Naive thymus-derived CD8-positive, alpha-beta T cell (primary cell): ENCODE results near the gene GPATCH8. TPM values are rescaled to one million over a fixed set of nuclear protein-coding genes. Genes with fewer than 3 reads are reported as not detected.
"Not testable (repeated sequence)": the region's sequence is repeated elsewhere in the genome, so short reads cannot be mapped to it uniquely, and the experiment has no call there.

Experiments used
- ATAC-seq, 2 donors: fragments of 150-1000 bp; cut with Tn5 transposase in 1 of 2; sonication (Bioruptor Pico), chemical (Tn5 transposase) in 1 of 2; 1 replicate in 1 of 2; 2 replicates in 1 of 2; pipeline ENCODE4 v1.10.0; 2021; ENCODE audit warnings: mild to moderate bottlenecking in 2 of 2, moderate library complexity in 2 of 2
- POLR2A ChIA-PET: fragments of 350-600 bp; sonication (Branson Sonifier 250); formaldehyde crosslinking; loops from one replicate; lab custom pipeline; 2021; ENCODE audit warnings: antibody characterized with exemption; lab: Charles Lee
- DNase-seq, 10 donors: peaks; one replicate each; pipeline versions ENCODE4 v3.0.0 to v3.0.0-alpha.2; 2020 to 2022
- H3K27ac Mint-ChIP-seq, 10 donors: one replicate each; pipeline ENCODE4 v1.8.0; 2020 to 2022; ENCODE audit warnings: mild to moderate bottlenecking in 10 of 10, mixed read lengths in 10 of 10, moderate library complexity in 4 of 10, inconsistent platforms in 1 of 10
- H3K27me3 Mint-ChIP-seq, 5 donors: one replicate each; pipeline ENCODE4 v1.8.0; 2021 to 2022; ENCODE audit warnings: mixed read lengths in 5 of 5
- H3K36me3 Mint-ChIP-seq, 3 donors: one replicate each; pipeline ENCODE4 v1.8.0; 2020 to 2022; ENCODE audit warnings: mixed read lengths in 3 of 3, mild to moderate bottlenecking in 2 of 3, inconsistent platforms in 1 of 3
- H3K4me1 Mint-ChIP-seq, 4 donors: one replicate each; pipeline ENCODE4 v1.8.0; 2021 to 2022; ENCODE audit warnings: mixed read lengths in 4 of 4
- H3K4me3 Mint-ChIP-seq, 10 donors: one replicate each; pipeline ENCODE4 v1.8.0; 2020 to 2022; ENCODE audit warnings: mild to moderate bottlenecking in 10 of 10, mixed read lengths in 10 of 10, moderate library complexity in 6 of 10, inconsistent platforms in 1 of 10
- H3K9me3 Mint-ChIP-seq, 9 donors: one replicate each; pipeline ENCODE4 v1.8.0; 2020 to 2022; ENCODE audit warnings: mixed read lengths in 9 of 9, mild to moderate bottlenecking in 3 of 9, inconsistent platforms in 1 of 9, moderate library complexity in 1 of 9
- polyA plus RNA-seq, 3 donors: library from polyadenylated mRNA; unstranded; fragments of 300-500 nt; fragmentation: Illumina TruSeq; gene quantifications; one replicate each; pipeline ENCODE4 v1.2.3, GENCODE V29; 2021
- total RNA-seq, 8 experiments: library from RNA in 2 of 8; stranded (reverse) in 2 of 8; gene quantifications; one replicate each; pipeline ENCODE4 v1.2.3 and lab custom pipeline; 2021 to 2026

GPATCH8 gene
- total and polyA plus RNA-seq, 5 experiments from 2014 or later: 32.9 to 94.8 (median 61.4) TPM

DNA sequence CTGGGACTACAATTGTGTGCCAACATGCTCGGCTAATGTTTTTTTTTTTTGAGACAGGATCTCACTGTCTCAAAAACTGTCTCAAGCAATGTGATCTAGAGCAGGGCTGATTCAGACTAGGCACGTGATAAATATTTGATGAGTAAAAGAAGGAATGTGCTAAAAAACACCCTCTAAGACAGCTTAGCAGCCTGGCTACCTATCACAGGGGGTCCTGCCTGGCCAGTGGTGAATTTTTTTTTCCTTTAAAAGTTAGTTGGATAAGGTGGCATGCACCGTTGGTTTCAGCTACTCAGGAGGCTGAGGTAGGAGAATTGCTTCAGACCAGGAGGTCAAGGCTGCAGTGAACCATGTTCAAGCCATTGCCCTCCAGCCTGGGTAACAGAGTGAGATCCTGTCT lies 14.8 kb upstream of the GPATCH8 start:
- no peaks in the 10 kb centered on the region for H3K36me3 Mint-ChIP-seq
- POLR2A ChIA-PET: no interaction called here
- DNase-seq (no peak), ATAC-seq (no peak)
- no peaks in the 10 kb centered on the region for H3K9me3 Mint-ChIP-seq
- H3K27me3 Mint-ChIP-seq: peaks cover 7 to 21% (median 18%) of the 10 kb centered on the region in 5 donors
- no peak overlapping the region for H3K4me3 Mint-ChIP-seq
- no peaks in the 10 kb centered on the region for H3K4me1 Mint-ChIP-seq
- no peak overlapping the region for H3K27ac Mint-ChIP-seq

DNA sequence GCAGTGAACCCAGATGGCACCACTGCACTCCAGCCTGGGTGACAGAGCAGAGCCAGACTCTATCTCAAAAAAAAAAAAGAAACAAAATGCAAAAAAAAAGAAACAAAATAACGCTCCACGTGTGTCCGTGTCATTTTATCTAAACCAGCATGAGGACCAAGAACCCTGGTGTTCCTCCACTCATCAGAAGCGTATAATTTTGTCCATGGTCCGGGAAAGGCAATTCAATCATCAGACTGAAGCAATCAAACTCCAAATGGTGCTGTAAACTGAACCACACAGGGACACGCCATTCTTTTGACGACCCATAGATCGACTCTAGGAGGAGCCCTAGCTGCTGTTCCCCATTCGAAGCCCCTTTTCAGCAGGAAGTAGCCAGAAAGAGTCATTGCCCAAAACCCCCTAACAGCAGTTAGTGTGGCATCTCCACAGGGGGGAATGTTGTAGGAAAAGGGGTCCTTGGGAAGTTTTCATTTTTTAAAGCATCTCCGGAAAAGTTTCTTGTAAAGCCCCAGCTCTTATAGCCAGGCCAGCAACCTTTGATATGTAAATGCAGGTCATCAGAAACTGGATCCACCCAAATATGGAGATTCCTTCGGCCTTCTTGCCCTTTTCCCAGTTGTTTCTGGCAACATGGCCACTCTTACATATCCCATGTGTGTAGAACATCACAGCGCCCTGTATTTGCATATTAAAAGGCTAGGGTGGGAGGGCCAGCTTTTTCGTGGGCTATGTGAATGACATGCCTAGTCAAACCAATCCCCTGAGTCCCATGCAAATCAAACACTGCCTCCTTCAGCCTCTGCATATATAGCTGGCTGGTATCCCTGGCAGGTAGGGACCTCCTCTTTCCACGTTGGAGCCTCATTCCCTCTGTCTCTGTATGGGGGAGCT lies 8.3 kb upstream of the GPATCH8 start:
- POLR2A ChIA-PET: interaction anchor here (0.7 kb wide), 1 partner anchor 174 kb away, joined by 6 read pairs; no protein-coding TSS in a partner anchor

DNA sequence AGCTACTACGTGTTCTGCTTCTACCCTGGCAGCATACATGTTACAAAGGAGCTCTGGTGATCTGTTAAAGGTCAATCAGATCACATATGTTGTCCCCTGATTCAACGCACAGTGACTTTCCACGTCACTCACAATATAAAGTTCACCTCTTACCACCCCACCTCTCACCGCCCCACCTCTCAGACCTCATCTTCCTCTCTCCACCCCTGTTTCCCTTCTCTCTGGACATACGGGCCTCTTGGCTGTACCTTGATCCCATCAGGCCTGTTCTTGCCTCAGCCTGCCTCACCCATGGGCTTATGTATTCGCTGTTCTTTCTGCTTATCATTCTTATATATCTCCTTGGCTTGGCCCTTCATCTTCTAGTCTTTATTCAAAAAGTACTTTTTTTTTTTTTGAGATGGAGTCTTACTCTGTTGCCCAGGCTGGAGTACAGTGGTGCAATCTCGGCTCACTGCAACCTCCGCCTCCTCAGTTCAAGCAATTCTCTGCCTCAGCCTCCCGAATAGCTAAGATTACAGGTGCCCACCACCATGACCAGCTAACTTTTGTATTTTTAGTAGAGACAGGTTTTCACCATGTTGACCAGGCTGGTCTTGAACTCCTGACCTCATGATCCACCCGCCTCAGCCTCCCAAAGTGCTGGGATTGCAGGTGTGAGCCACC lies 3.9 kb upstream of the GPATCH8 start:
- H3K27me3 Mint-ChIP-seq: peaks cover 3 to 11% (median 6%) of the 10 kb centered on the region in 5 donors

More for the DNA sequence above, 8.3 kb upstream of the GPATCH8 start:
- DNase-seq, H3K9me3 Mint-ChIP-seq, H3K4me3 Mint-ChIP-seq, H3K36me3 Mint-ChIP-seq, H3K4me1 Mint-ChIP-seq, ATAC-seq: not testable (repeated sequence)
- Mint-ChIP-seq H3K27ac (peak overlapping the region in 1 of 10 donors; percentile 84), H3K27me3 (peaks cover 0 to 11% (median 5%) of the 10 kb centered on the region in 5 donors)

DNA sequence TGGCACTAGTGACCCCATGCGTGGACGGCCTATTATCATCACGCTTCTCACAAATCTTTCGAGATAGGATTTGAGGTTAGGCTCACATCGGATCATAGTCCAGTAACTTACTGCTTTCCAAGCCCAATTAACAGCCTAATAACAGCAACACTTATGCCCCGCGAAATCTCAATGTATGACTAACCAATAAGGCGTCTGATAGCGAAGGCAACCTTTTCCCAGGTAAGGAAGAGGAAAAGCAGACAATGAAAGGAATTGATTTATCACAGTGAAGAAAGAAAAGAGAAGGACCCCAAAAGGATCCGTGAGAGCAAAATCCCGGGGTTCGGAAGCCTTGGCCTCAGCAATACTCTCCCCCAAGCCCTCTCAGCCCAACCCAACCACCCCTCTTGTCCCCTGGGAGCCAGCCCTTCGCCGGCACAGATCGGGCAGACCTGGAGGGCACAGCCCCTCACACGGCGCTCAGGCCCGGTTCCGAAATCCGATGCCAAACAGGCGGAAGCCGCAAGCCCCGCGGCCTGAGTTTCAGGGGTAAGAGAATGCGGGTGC lies 534 bp downstream of the GPATCH8 start:
- peaks cover 0 to 2% (median 0%) of the 10 kb centered on the region in 9 donors for H3K9me3 Mint-ChIP-seq
- H3K36me3 Mint-ChIP-seq: peaks cover 0 to 9% (median 1%) of the 10 kb centered on the region in 3 donors
- peak overlapping the region; percentile 93 to 98 (median 97) for H3K4me3 Mint-ChIP-seq
- DNase-seq (no peak), ATAC-seq (peak in 1 of 2 donors; percentile 24)
- peaks cover 19 to 58% (median 49%) of the 10 kb centered on the region in 4 donors for H3K4me1 Mint-ChIP-seq
- H3K27me3 Mint-ChIP-seq: peaks cover 3 to 7% (median 3%) of the 10 kb centered on the region in 5 donors
- POLR2A ChIA-PET: interaction anchor here (0.6 to 1.4 kb wide), 8 partner anchors 7 to 1569 kb away, joined by 3 to 7 read pairs (median 4); partner anchors contain the start of genes ATXN7L3, EFTUD2 and LSM12
- H3K27ac Mint-ChIP-seq: peak overlapping the region; percentile 95 to 99 (median 97)

More for the DNA sequence above, 3.9 kb upstream of the GPATCH8 start:
- POLR2A ChIA-PET, H3K36me3 Mint-ChIP-seq, ATAC-seq, H3K4me3 Mint-ChIP-seq, DNase-seq, H3K9me3 Mint-ChIP-seq: not testable (repeated sequence)
- Mint-ChIP-seq H3K4me1 (peaks cover 4 to 19% (median 12%) of the 10 kb centered on the region in 4 donors), H3K27ac (peak overlapping the region in 2 of 10 donors; percentile 45 to 69)

DNA sequence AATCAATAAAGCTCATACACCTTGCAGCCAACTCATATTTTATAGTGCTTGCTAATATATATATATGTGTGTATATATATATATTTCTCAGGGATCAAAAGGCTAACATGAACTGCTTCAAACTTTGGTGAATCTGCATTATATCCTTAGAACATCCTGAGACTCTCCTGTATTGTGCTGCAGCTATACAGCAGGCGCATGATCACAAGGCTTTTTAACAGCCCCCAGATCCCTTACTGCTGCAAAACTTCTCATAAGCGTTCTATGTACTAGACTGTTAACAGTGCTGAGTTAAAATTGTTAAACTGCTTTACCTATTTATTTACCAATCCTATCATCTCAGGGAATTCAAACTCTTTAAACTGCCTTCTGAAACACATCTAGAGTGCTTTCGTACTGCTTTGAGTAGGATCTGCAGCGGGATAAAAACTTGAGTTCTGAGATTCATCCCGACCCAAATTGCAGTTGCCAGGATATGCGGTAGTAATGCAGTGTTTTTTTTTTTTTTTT lies 1.3 kb downstream of the GPATCH8 start:
- POLR2A ChIA-PET: interaction anchor here (0.7 kb wide), 1 partner anchor 1569 kb away, joined by 7 read pairs; no protein-coding TSS in a partner anchor
- peak overlapping the region; percentile 95 to 99 (median 97) for H3K27ac Mint-ChIP-seq

DNA sequence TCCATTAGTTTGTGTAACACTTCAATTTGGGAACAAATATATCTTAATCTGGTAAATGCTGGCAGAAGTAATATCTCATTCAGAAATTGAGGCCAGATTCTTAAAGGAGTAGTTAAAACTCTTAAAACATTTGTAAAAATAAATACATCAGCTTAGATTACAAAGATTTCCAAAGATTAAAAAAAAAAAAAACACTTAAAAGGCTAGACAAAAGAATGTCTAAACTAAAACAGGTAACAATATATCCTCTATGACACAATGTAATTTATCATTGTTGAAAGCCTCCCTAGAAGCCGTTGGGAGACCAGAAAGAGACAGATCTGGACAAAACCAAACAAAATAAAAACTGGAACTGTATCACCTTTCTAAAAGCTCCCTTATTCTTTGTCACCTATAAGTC lies 3.5 kb downstream of the GPATCH8 start:
- peak overlapping the region in 1 of 10 donors; percentile 13 for H3K27ac Mint-ChIP-seq
- H3K9me3 Mint-ChIP-seq: no peaks in the 10 kb centered on the region
- no peaks in the 10 kb centered on the region for H3K27me3 Mint-ChIP-seq
- no peak for DNase-seq
- H3K36me3 Mint-ChIP-seq: peaks cover 0 to 9% (median 0%) of the 10 kb centered on the region in 3 donors
- H3K4me3 Mint-ChIP-seq: peak overlapping the region in 7 of 10 donors; percentile 8 to 98 (median 33)
- ATAC-seq: no peak
- POLR2A ChIA-PET: no interaction called here
- peaks cover 21 to 82% (median 73%) of the 10 kb centered on the region in 4 donors for H3K4me1 Mint-ChIP-seq

More for the DNA sequence above, 1.3 kb downstream of the GPATCH8 start:
- Mint-ChIP-seq H3K4me1 (peaks cover 19 to 64% (median 54%) of the 10 kb centered on the region in 4 donors), H3K36me3 (peaks cover 0 to 9% (median under 1%) of the 10 kb centered on the region in 3 donors), H3K4me3 (peak overlapping the region; percentile 93 to 98 (median 97)), H3K9me3 (peaks cover 0 to 2% (median 0%) of the 10 kb centered on the region in 9 donors), H3K27me3 (peaks cover 1 to 7% (median 2%) of the 10 kb centered on the region in 5 donors)
- ATAC-seq (no peak), DNase-seq (no peak)

DNA sequence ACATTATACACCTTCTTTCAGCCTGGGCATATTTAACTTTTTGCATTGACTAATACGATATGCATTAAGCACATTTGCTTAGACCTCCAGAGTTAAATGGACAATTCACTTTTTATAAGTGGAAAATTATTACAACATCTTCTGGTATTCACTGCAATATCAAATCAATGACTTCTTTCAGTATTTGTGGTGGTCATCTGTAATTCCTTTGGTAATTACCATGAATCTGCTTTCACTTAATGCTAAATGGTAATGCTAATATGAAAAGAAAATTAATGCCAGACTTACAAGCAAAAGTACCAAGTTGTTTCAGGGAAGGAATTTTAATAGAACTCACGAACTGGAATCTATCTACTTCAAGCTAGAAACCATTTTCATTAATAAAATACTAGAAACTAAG lies 6.4 kb downstream of the GPATCH8 start:
- ATAC-seq: no peak
- POLR2A ChIA-PET: no interaction called here
- no peaks in the 10 kb centered on the region for H3K9me3 Mint-ChIP-seq
- peaks cover 22 to 82% (median 78%) of the 10 kb centered on the region in 4 donors for H3K4me1 Mint-ChIP-seq
- no peak for DNase-seq
- H3K36me3 Mint-ChIP-seq: peaks cover 0 to 13% (median 2%) of the 10 kb centered on the region in 3 donors
- H3K4me3 Mint-ChIP-seq: no peak overlapping the region
- H3K27ac Mint-ChIP-seq: peak overlapping the region in 1 of 10 donors; percentile 34
- no peaks in the 10 kb centered on the region for H3K27me3 Mint-ChIP-seq

DNA sequence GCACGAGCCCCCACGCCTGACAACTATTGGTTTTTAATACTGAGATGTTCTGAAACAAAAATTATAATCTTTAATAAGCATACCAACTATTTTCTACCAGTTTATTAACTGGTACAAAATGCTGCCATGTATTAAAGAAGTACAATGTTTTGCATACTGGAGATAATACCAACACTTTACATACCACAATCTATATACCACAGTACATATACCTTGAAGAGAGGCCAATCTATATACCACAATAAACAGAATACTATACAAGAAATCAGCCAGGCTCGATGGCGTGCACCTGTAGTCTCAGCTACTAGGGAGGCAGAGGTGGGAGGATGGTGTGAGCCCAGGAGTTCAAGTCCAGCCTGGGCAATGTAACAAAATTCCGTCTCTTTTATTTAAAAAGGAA lies 9.9 kb downstream of the GPATCH8 start:
- H3K27me3 Mint-ChIP-seq: no peaks in the 10 kb centered on the region
- DNase-seq: no peak
- H3K36me3 Mint-ChIP-seq: peaks cover 0 to 28% (median 5%) of the 10 kb centered on the region in 3 donors
- POLR2A ChIA-PET: no interaction called here
- peak overlapping the region in 1 of 10 donors; percentile 15 for H3K27ac Mint-ChIP-seq
- ATAC-seq: no peak
- H3K9me3 Mint-ChIP-seq: no peaks in the 10 kb centered on the region
- H3K4me3 Mint-ChIP-seq: no peak overlapping the region
- H3K4me1 Mint-ChIP-seq: peaks cover 17 to 71% (median 68%) of the 10 kb centered on the region in 4 donors

DNA sequence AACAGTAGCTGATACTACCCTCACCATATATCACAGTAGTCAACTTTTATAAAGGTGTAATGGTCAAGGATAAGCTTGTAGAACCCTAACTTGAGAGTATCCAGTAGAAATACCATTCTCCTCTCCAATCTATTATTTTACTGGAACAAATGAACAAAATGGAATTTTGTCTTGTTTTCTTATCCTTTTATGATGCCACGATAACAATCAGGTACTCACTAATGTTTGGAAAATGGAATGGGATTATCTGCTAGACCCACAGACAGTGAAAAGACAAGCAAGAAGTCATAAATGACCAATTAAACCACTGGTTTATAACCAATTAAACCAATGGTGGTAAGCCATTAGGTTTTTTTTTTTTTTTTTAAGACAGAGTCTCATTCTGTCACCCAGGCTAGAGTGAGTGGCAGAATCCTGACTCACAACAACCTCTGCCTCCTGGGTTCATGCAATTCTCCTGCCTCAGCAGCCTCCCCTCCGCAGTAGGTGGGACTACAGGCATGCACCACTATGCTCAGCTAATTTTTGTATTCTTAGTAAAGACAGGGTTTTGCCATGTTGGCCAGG lies 10.4 kb downstream of the GPATCH8 start:
- DNase-seq (no peak), ATAC-seq (no peak)
- H3K4me1 Mint-ChIP-seq: peaks cover 15 to 66% (median 62%) of the 10 kb centered on the region in 4 donors
- POLR2A ChIA-PET: no interaction called here
- no peaks in the 10 kb centered on the region for H3K9me3 Mint-ChIP-seq
- H3K36me3 Mint-ChIP-seq: peaks cover 0 to 27% (median 5%) of the 10 kb centered on the region in 3 donors
- peak overlapping the region in 2 of 10 donors; percentile 14 to 33 for H3K4me3 Mint-ChIP-seq
- H3K27me3 Mint-ChIP-seq: no peaks in the 10 kb centered on the region
- no peak overlapping the region for H3K27ac Mint-ChIP-seq

DNA sequence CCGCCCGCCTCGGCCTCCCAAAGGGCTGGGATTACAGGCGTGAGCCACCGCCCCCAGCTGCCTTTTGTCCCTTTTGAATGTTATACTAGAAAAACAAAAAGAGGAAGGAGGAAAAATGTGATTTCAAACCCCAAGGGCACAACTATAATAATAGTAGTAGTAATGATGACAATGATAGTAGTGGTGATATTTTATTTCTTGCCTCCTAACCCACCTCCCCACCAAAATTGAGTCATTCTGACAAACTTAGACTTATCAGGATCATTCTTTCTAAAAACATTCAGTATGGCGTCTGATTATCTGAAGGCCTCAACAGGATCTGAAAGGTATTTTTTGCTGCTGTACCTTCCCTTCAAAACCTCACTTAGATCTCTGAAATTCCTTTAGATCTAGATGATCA lies 13.6 kb downstream of the GPATCH8 start:
- Mint-ChIP-seq H3K4me1 (peaks cover 21 to 63% (median 61%) of the 10 kb centered on the region in 4 donors), H3K9me3 (no peaks in the 10 kb centered on the region), H3K36me3 (peaks cover 0 to 42% (median 11%) of the 10 kb centered on the region in 3 donors), H3K4me3 (no peak overlapping the region), H3K27me3 (no peaks in the 10 kb centered on the region), H3K27ac (peak overlapping the region in 1 of 10 donors; percentile 65)
- POLR2A ChIA-PET: no interaction called here
- no peak for DNase-seq
- no peak for ATAC-seq

DNA sequence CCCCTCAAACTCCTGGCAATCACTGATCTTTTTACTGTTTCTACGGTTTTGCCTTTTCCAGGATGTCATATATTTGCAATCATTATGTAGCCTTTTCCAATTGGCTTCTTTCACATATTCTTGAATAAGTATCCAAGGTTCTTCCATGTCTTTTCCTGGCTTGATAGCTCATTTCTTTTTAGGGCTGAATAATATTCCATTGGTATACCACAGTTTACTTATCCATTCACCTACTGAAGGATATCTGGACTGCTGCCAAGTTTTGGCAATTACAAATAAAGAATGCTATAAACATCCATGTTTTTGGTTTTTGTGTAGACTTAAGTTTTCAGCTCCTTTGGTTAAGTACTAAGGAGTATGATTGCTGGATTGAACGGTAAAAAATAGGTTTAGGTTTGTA lies 16.0 kb downstream of the GPATCH8 start:
- Mint-ChIP-seq H3K4me3 (no peak overlapping the region), H3K27ac (no peak overlapping the region), H3K4me1 (peaks cover 15 to 48% (median 45%) of the 10 kb centered on the region in 4 donors), H3K27me3 (no peaks in the 10 kb centered on the region), H3K9me3 (no peaks in the 10 kb centered on the region), H3K36me3 (peaks cover 0 to 38% (median 11%) of the 10 kb centered on the region in 3 donors)
- POLR2A ChIA-PET: no interaction called here
- DNase-seq: no peak
- ATAC-seq: no peak

DNA sequence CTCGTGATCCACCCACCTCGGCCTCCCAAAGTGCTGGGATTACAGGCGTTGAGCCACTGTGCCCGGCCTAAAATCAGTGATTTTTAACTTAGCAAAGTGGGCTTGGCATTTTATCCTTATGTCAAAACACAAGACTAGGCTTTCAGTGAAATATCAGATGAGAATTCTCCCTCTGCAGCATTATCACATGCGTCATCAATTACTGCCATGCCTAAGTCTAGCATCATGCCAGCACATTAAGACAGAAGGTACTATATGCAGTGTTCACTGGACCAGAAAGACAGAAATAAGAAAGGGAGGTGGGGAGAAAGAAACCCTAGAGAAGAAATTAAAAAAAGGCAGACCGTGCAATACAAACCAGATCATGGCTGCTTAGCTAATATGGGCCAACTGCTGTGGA lies 29.8 kb downstream of the GPATCH8 start:
- no peak for DNase-seq
- peaks cover 14 to 38% (median 27%) of the 10 kb centered on the region in 4 donors for H3K4me1 Mint-ChIP-seq
- H3K27me3 Mint-ChIP-seq: no peaks in the 10 kb centered on the region

More for the DNA sequence above, 29.8 kb downstream of the GPATCH8 start:
- Mint-ChIP-seq H3K9me3 (no peaks in the 10 kb centered on the region), H3K4me3 (no peak overlapping the region), H3K36me3 (peaks cover 0 to 53% (median 8%) of the 10 kb centered on the region in 3 donors), H3K27ac (peak overlapping the region in 4 of 10 donors; percentile 11 to 87 (median 72))
- ATAC-seq: no peak
- POLR2A ChIA-PET: no interaction called here
